GM19239 (cell line): ENCODE results near the gene CHAC1.
"Not testable (repeated sequence)": the region's sequence is repeated elsewhere in the genome, so short reads cannot be mapped to it uniquely, and the experiment has no call there.

Experiments
- DNase-seq: peaks from one replicate; pipeline ENCODE4 v3.0.0; 2011; ENCODE audit warnings: low spot score; ENCODE audit not compliant: insufficient read length
- FAIRE-seq: peaks from 2 replicates; lab custom pipeline; 2011; peaks lifted over from hg19 to GRCh38; lab: Jason Lieb, UNC

The CHAC1 gene

GRCh38 chr15:40955141-40955903 lies 2.1 kb downstream of the CHAC1 start:
- no peak for DNase-seq
- FAIRE-seq, result no peak

DNA sequence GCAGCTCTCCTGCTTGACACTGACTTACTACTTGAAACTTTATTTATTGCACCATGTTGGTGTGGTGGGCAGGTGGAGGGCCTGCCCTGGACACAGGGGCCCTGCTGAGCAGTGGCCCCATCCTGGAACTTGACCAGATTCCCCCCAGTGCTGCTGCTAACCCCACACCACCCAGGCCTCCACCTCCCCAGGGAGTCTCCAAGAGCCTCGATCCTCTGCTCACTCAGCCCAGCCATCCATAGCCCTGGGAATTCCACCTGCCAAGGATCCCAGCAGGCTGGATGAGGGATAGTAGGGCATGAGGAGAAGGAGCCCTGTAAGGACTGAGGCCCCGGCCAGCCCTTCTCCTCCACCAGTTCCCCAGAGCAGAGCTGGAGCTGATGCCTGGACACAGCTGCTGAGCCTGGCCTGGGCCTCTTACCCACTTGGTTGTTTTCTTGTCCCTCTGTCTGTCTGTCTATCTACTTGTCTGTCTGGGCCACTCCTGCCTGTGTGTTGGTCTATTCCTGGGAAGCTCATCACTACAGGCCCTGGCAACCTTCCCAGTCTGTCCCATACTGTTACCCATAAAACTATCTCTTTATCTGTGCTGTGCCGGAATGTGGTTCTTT lies 2.8 kb downstream of the CHAC1 start:
- FAIRE-seq (no peak), DNase-seq (no peak)

DNA sequence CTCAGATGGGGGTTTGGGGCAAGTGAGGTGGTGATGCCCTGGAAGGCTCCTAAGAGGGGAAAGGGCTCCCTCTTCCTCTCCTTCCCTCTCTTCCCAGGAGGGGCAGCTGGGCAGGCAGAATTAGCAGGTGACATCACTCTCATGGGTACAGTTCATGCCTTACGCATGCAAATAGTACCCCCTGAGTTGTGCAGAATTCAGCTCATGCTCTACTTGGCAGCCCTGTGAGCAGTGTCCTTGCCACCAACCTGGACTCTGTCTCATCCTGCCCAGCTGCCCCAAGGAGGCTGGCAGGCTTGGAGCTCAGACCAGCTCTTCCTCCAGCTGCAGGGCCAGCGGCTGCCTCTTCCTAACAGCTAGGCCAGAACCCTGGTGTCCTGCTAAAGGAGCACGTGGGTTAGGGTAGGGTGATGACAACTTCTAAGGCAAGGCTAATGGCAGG lies 3.3 kb downstream of the CHAC1 start:
- no peak for FAIRE-seq
- DNase-seq, result no peak

- no peak for DNase-seq
- no peak for FAIRE-seq
These were observed 3.8 kb downstream of the CHAC1 start for GRCh38 chr15:40957041-40957555.

DNA sequence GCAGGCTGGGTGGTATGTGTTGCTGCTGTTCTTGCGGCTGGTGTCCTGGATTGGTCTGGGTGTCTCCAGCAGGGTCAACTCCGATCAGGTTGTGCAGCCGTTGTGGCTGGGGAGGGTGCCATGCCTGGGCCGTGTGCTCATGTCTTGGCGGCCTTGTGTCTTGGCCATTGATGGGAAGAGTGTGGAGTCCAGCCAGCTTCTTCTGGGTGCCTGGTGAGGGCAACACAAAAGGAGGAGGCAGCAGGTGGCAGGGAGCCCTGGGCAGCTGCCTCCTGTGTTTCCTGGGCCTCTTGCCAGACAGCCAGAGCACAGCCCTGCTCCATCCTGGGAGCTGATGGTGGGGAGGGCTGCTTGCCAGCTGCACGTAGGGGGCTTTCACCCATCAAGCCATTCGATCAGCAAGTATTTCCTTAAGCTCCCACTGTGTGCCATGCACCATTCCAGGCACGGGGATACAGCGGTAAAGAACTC lies 4.3 kb downstream of the CHAC1 start:
- FAIRE-seq (no peak), DNase-seq (no peak)

DNA sequence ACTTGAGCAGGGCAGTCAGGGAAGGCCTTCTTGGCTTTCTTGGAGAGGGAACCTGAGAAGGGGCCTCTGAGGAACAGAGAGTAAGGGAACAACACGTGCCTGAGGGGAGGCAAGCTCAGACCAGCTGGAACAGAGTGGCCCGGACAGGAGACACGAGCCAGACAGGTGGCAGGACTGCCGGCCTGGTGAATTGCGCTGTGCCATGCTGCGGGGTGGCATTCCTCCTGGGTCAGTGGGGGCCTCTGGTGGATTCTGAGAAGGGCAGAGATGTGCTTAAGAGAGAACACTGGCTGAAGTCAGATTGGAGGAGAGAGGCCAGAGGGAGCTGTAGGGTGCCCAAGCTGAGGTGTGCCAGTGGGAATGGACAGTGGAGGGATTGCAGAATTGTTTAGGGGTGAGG lies 4.9 kb downstream of the CHAC1 start:
- FAIRE-seq (no peak), DNase-seq (no peak)

- DNase-seq, result no peak
- no peak for FAIRE-seq
These were observed 5.5 kb downstream of the CHAC1 start for GRCh38 chr15:40958723-40959122.

- FAIRE-seq (no peak), DNase-seq (no peak)
These were observed 6.3 kb downstream of the CHAC1 start for GRCh38 chr15:40959331-40960141.

DNA sequence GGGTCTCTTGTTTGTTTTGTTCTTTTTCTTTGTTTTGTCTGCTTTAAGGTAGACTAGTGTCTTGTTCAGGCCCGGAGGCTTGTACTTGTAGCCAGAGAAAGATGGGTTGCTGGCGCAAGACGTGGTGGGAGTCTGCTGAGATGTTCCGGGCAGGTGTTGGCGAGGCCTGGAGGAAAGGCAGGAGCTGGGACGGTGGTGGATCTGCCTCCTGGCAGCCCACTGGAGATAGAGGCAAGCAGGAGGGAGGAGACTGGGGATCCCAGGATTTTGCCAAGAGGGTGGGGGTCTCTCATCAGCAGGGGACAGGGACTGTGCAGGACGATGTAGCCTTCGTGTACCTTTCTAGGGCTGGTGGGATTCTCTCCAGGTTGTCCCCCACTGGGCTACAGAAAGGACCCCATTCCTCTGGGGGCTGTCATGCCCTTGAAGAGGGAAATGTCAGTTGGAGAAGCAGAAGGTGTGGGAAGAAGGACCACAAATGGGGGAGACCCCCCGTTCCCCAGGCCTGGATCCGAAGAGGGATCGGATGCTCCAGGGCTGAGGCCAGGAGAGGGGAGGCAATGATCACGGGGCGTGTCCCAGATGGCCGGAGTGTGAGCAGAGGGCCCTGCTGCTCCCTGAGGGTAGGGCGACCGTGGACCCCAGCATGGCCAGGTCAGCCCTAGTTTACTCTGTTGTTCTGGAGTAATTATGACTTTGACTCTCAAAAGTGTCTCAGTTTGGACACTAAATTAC lies 7.0 kb downstream of the CHAC1 start:
- no peak for FAIRE-seq
- no peak for DNase-seq

- no peak for DNase-seq
- no peak for FAIRE-seq
These were observed 7.7 kb downstream of the CHAC1 start for GRCh38 chr15:40960925-40961324.

GRCh38 chr15:40961740-40962139 lies 8.5 kb downstream of the CHAC1 start:
- not testable (repeated sequence) for FAIRE-seq, DNase-seq

- FAIRE-seq, DNase-seq: not testable (repeated sequence)
These were observed 9.0 kb downstream of the CHAC1 start for GRCh38 chr15:40962317-40962716.

DNA sequence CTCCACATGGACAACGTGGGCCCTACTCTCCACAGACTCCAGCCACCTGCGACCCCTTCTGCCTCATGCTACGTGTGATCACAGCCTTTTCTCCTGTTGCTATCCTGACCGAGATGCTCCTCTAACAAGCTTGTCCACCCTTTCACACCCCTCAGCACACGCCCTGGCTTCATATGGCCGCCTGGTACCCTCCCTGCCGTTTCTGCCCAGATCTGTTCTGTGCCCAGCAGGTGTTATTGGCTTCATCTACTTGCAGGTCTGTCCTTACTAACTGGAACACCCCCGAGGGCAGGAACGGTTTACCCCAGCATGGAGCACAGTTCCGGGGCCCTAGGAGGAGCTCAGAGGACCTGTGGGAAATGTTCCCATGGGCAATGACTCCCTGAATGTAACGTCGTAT lies 9.9 kb downstream of the CHAC1 start:
- FAIRE-seq (no peak), DNase-seq (no peak)

DNA sequence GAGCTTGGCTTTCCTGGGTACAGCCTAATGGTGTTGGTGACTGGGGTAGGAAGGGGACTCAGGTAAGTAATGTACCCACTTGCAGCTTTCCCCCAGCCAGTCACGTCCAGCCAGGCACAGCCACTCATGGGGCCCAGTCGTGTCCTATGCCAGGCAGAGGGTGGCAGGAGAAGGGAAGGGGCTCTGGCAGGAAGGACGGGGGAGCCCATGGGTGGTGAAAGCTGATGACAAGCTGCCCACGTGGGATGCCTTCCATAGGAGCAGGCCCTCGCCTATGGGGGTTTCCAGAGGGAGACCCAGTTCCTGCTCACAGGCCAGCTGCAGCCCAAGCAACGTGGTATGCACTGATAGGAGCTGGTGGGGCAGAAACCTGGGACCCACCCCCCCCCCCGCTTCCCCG lies 10.7 kb downstream of the CHAC1 start:
- FAIRE-seq (no peak), DNase-seq (no peak)

GRCh38 chr15:40964634-40965033 lies 11.4 kb downstream of the CHAC1 start:
- FAIRE-seq (no peak), DNase-seq (no peak)

DNA sequence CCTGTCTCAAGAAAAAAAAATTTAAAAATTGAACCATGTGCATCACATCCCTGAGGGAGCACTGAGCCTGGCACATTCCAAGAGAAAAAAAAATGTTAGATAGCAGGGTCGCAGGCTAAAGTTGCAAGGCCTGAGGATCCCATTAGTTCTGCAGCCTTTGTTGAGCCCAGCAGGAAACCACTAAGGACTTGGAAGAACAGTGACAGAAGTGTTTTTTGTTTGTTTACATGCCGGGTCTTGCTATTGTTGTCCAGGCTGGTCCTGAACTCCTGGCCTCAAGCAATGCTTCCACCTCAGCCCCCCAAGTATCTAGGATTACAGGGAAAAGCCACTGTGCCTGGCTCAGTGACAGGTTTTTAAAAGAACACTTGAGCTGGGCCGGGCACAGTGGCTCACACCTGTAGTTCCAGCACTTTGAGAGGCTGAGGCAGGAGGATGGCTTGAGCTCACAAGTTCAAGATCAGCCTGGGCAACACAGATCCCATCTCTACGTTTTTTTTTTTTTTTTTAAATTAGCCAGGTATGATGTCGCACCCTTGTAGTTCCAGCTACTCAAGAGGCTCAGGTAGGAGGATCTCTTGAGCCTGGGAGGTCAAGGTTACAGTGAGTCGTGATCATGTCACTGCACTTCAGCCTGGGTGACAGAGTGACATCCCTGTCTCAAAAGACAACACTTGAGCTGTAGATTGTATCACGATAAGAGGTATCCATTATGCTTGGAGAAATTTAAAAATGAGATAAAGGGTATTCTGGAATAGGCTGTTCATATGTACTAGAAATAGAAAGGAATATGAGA lies 15.2 kb downstream of the CHAC1 start:
- DNase-seq, result no peak
- FAIRE-seq, result no peak

GRCh38 chr15:40969363-40969762 lies 16.1 kb downstream of the CHAC1 start:
- DNase-seq, result no peak
- no peak for FAIRE-seq

- DNase-seq, result no peak
- no peak for FAIRE-seq
These were observed 21.6 kb downstream of the CHAC1 start for GRCh38 chr15:40974879-40975278.

- no peak for DNase-seq
- no peak for FAIRE-seq
These were observed 23.5 kb downstream of the CHAC1 start for GRCh38 chr15:40976819-40977218.
